ENCODE measurements around the gene NRK.
"Not testable (repeated sequence)": the region's sequence is repeated elsewhere in the genome, so short reads cannot be mapped to it uniquely, and the experiment has no call there.

NRK gene

DNA sequence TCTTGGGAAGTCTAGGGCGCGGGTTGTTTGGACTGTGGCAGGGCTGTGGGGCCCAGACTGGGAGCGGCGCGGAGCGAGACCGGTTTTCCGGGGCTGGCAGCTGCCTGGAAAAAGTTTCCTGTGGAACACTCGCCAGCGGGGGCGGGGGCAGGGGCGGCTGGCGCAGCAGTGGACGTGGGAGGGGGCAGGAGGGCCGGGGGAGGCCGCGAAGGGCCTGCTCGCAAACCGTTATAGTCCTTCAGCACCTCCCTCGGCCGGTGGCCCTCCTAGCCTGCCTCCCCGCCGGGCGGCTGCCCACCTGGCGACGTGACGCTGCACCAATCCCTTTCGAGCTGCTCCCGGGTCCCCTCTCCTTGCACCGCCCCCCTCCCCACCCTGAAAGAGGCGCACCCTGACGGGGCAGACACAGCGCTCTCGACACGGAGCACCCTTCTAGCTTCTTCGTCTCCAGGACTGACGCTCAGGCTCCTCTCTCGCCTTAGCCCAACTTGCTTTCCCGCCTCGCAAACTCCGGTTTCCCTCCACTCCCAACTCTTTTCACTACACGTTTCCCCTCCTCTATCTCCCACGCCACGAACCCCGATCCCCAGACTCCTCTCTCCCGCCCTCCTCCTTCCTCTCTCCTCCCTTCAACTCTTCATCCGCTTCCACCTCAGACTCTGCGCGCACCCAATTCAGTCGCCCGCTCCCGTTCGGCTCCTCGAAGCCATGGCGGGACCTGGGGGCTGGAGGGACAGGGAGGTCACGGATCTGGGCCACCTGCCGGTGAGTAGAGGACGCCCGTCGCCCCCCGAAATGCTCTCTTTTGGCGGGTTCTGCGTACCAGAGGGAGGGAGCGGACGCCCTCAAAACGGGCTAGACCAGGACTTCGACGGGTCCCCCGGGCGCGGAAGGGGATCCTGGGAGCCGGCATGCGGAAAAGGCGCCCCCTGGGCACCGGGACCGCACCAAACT lies at the start of gene NRK:
TSS of gene NRK (plus strand) at position 402 of the 954 bp plus-strand sequence. CDS start at position 709, 307 bp downstream.
- no peak for DNase-seq

- DNase-seq = no peak
Measured at GRCh38 chrX:105773801-105774200, 48.5 kb upstream of the NRK start.

DNA sequence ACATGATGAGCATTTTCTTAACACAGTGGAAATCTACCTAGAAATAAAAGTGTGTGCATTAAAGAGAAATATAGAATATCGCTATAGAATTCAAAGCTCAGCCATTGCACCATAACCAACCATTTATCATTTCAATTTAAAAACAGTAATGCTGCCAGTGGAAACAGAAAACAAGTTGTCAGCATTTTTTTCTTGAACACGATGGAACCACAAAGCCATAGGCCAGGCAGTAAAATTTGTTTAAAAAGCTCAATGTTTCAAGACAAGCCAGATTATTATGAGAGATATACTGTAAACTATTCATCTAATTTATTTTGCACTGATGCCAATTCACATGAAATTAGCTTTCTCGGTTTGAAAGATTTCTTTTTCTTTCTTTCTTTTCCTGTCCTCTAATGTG lies 46.7 kb upstream of the NRK start:
- no peak for DNase-seq

DNA sequence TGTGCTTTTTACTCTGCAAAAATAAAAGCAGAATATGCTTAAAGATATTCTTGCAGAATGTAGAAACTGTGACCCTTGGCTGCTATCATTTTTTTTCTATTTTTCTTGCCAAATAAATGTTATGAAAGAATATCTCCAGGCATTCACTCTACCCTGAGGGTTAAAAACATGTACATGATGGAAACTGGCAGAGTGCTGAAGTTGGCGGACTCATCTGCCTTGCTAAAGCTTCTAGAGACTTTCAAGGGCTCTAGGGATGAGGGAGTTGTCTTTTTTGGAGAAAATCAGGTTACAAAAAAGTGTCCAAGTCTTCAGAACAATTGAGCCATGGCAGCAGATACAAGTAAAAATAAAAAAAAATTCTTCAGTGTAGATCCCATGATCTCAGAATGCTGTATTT lies 40.5 kb upstream of the NRK start:
- DNase-seq = no peak

DNA sequence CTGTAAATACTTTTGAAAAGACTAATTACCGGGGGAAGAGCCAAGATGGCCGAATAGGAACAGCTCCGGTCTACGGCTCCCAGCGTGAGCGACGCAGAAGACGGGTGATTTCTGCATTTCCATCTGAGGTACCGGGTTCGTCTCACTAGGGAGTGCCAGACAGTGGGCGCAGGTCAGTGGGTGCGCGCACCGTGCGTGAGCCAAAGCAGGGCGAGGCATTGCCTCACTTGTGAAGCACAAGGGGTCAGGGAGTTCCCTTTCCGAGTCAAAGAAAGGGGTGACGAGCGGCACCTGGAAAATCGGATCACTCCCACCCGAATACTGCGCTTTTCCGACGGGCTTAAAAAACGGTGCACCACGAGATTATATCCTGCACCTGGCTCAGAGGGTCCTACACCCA lies 25.5 kb upstream of the NRK start:
- DNase-seq = not testable (repeated sequence)

DNA sequence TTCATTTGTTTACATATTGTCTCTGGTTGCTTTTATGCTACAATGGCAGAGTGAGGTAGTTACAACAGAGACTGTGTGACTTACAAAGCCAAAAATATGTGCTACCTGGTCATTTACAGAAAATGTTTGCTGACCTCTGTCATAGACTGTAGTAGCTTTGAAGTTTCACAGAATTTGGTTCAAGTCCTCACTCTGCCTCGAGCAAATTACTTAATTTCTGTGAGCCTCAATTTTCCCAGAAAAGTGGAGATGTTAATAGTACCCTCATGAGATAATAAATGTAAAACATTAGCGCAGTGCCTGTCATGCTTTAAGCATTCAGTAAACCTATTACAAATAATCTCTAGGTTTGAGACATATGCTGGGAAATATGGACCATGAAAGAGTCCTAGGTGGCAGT lies 18.4 kb upstream of the NRK start:
- no peak for DNase-seq

DNA sequence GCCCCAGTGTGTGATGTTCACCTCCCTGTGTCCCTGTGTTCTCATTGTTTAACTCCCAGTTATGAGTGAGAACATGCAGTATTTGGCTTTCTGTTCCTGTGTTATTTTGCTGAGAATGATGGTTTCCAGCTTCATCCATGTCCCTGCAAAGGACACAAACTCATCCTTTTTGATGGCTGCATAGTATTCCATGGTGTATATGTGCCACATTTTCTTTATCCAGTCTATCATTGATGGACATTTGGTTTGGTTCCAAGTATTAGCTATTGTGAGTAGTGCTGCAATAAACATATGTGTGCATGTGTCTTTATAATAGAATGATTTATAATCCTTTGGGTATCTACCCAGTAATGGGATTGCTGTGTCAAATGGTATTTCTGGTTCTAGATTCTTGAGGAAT lies 16.7 kb upstream of the NRK start:
- DNase-seq = not testable (repeated sequence)

DNA sequence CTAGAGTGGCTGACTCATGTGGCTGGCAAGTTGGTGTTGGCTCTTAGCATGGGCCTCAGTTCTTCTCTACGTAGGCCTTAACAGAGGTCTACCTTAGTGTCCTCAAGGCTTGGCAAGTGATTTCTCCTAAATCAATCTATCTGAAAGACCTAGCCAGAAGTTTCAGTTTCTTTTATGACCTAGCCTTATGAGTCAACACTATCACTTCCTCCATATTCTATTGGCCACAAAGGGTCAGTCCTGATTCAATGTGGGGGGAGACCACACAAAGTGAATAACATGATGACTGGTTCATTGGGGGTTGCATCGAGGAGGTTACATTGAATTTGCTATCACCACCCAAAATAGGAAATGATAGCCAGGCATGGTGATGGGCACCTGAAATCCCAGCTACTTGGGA lies 5.8 kb upstream of the NRK start:
- DNase-seq = no peak

- no peak for DNase-seq
Measured at GRCh38 chrX:105820247-105820646, 2.1 kb upstream of the NRK start.

- no peak for DNase-seq
Measured at GRCh38 chrX:105821471-105822121, 743 bp upstream of the NRK start.

- no peak for DNase-seq
Measured at GRCh38 chrX:105823092-105823455, 735 bp downstream of the NRK start.

GRCh38 chrX:105829011-105829410 lies 6.7 kb downstream of the NRK start:
- no peak for DNase-seq

DNA sequence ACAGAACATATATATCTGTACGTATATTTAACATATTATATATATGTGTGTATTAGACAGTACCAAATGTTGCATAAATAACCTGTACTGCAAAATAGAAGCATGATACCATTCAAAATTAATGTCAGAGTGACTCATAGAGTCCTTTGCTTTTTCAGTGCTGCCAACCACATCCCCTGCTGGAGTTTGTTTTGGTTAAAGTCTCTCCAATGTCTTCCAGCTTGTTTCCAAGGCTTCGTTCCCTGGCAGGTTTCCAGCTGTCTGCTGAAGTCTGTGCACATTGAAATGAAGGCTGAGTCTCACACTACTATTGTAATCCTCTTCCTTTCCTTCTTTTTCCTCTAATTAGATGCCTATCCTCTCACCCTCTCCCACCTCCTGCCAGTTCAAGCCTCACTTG lies 14.9 kb downstream of the NRK start:
- DNase-seq = no peak

- no peak for DNase-seq
Measured at GRCh38 chrX:105845631-105846030, 23.3 kb downstream of the NRK start.

DNA sequence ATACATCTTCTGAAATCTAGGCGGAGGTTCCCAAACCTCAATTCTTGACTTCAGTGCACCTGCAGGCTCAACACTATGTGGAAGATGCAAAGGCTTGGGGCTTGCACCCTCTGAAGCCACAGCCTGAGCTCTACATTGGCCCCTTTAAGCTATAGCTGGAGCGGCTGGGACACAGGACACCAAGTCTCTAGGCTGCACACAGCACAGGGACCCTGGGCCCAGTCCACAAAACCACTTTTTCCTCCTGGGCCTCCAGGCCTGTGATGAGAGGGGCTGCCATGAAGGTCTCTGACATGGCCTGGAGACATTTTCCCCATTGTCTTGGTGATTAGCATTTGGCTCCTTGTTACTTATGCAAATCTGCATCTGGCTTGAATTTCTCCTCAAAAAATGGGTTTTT lies 27.8 kb downstream of the NRK start:
- not testable (repeated sequence) for DNase-seq

DNA sequence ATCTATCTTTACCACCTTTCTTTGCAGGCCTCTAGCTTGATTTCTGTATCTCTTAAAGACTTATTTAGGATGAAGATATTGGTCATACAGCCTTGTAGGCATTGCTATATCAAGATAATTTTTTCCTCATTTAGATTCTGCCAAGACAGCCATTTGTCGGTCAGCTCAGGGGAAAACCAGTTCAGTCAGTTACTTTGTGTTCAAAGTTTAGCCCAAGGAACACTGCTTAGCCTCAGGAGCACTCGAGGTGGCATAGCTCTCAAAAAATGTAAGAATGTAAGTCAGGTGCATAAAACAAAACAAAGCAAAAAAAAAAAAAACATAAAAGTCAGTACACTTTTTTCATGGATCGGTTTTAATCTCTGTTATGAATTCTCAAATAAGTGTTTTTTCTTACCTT lies 43.4 kb downstream of the NRK start:
- no peak for DNase-seq

DNA sequence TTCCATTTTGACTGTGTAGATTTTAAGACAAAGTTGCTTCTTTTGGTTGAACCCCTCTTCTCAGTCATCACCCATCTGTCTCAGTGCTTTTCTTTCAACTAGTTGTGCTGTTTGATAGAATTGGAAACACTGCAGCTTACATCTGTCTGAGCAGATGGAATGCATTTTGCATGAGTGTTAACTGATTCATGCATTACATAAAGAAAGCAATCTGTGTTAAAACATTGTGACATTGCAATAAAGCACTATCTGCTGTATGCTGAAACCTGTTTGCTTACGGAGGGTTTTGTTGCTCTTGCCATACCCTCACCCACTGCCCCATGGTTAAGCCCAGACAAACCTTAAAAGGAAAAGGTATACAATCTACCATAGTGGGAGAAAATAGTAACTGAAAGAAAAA lies 47.4 kb downstream of the NRK start:
- DNase-seq = no peak

- DNase-seq = no peak
Measured at GRCh38 chrX:105870445-105870844, 48.1 kb downstream of the NRK start.

- DNase-seq = no peak
Measured at GRCh38 chrX:105872941-105873340, 50.6 kb downstream of the NRK start.

DNA sequence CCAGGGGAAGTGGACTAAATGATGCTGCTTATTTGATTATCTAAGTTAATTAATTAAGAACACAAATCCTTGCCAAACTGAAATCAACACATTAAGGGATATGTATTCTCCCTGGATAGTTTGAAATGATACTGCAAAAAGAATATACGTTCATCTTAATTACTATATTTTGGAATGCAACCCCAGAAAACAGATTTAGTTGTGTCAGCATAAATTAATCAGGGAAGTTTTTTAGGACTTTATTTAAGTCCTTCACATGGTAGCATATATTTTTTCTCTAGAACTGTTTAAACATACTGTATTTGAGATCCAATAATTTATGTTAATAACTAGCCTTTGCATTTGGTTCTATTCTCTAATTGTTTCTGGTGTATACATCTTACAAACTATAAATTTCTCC lies 52.5 kb downstream of the NRK start:
- DNase-seq = no peak

DNA sequence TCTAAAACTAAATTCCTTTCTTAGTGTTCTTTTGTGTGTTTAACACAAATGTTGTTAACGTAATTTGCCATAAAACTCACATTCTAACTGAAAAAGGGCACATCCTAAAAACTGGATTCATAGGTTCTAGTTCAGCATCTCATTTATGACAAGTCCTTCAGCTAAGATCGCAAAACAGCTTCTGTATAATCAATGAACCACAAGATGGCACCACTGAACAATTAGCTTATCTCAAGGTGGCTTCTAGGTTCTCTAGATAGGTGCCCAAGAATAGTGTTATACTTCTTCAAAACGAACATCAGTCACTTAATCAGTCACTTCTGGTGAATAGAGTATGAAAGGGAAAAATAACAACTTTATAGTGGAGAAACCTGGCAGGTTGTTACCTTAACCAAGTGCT lies 54.3 kb downstream of the NRK start:
- no peak for DNase-seq

- no peak for DNase-seq
Measured at GRCh38 chrX:105880491-105880890, 58.2 kb downstream of the NRK start.

DNA sequence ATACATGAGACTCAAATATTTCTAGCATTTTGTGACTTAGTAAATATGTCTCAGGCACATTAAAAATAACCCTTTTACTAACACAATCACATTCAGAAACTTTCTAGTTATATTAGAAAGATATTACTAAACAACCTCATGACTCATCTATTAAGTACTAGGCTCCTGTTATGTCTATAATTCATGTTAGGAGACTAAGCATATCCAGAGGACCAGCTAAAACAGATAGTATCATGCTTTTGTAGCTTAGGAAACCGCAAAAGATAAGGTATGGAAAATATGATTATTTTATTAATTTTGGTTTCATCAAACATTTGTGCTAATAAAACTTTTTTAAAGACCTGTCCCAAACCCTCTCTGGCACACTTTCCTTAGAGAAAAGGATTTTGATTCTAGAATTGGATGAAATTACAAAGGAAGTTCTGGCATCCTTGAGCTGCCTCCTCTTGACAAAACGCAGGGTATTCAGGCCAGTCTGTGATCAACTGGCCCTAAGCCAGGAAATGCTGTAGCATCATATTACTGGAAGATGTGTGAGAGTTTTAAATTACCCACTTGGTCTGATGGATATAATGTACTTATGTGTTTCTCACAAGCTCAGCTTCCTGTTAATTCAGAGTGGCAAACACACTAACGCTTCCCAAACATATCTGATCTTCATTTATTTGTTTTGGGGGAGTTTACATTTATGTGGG lies 60.4 kb downstream of the NRK start:
- no peak for DNase-seq

DNA sequence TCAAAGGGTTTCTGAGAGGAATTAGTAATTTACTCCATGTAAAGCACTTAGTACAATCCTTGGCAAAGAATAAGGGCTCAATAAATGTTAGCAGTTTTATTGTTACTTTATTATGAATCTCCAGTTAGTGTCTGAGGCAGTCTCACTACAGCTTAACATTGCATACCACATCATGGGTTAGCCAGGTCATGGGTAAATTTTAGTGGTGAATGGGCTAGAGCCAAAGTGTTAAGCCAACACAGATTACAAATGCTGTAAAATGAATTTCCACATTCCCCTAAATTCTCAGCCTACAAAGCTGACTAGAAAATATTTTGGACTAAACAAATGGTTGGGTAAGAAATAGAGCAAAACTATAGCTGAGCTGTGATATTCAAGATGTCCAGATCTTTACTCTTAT lies 72.4 kb downstream of the NRK start:
- DNase-seq = no peak
